Measurements from ENCODE around the gene FCRL6.

FCRL6 gene

GRCh38 chr1:159800177-159800930 lies 1.8 kb upstream of the FCRL6 start:
- DNase-seq: no peak

- DNase-seq: no peak
Observed at GRCh38 chr1:159803956-159804689, 2.0 kb downstream of the FCRL6 start.

GRCh38 chr1:159804924-159805323 lies 2.8 kb downstream of the FCRL6 start:
- no peak for DNase-seq

- DNase-seq: no peak
Observed at GRCh38 chr1:159815926-159816325, 13.8 kb downstream of the FCRL6 start.

GRCh38 chr1:159817276-159818041 lies 15.3 kb downstream of the FCRL6 start:
- DNase-seq: no peak

- DNase-seq: peak; percentile 74
Observed at GRCh38 chr1:159821171-159821867, 19.2 kb downstream of the FCRL6 start.

- DNase-seq: peak; percentile 59
Observed at GRCh38 chr1:159823406-159823805, 21.2 kb downstream of the FCRL6 start.

GRCh38 chr1:159825564-159825963 lies 23.4 kb downstream of the FCRL6 start:
- DNase-seq: no peak

GRCh38 chr1:159826441-159827101 lies 24.4 kb downstream of the FCRL6 start, which contains the start of gene SLAMF8:
TSS of gene SLAMF8 (plus strand) at chr1:159826873. CDS start at chr1:159826899, 26 bp downstream.
- DNase-seq: no peak

- no peak for DNase-seq
Observed at GRCh38 chr1:159827102-159827490, 24.9 kb downstream of the FCRL6 start.

- DNase-seq: no peak
Observed at GRCh38 chr1:159827549-159827948, 25.4 kb downstream of the FCRL6 start.

GRCh38 chr1:159828176-159828575 lies 26.0 kb downstream of the FCRL6 start:
- no peak for DNase-seq

- no peak for DNase-seq
Observed at GRCh38 chr1:159828581-159829272, 26.6 kb downstream of the FCRL6 start.

- no peak for DNase-seq
Observed at GRCh38 chr1:159829273-159829634, 27.1 kb downstream of the FCRL6 start.

- DNase-seq: no peak
Observed at GRCh38 chr1:159829822-159830465, 27.8 kb downstream of the FCRL6 start.

- no peak for DNase-seq
Observed at GRCh38 chr1:159830722-159831121, 28.6 kb downstream of the FCRL6 start.

- peak; percentile 57 for DNase-seq
Observed at GRCh38 chr1:159831412-159832141, 29.4 kb downstream of the FCRL6 start.

GRCh38 chr1:159832309-159832708 lies 30.1 kb downstream of the FCRL6 start:
- DNase-seq: no peak

- no peak for DNase-seq
Observed at GRCh38 chr1:159835356-159835755, 33.2 kb downstream of the FCRL6 start.

- DNase-seq: no peak
Observed at GRCh38 chr1:159835862-159836525, 33.8 kb downstream of the FCRL6 start.
